Kidney (tissue), 14 donors: ENCODE measurements around the gene RNF208. TPM values are rescaled to one million over a fixed set of nuclear protein-coding genes. Genes with fewer than 3 reads are reported as not detected.

ENCODE experiments used
- DNase-seq, 5 donors: peaks; one replicate each; pipeline ENCODE4 v3.0.0-alpha.2; 2013 to 2020
- FAIRE-seq: peaks from 2 replicates; lab custom pipeline; 2012; peaks lifted over from hg19 to GRCh38; lab: Jason Lieb, UNC
- H3K27ac ChIP-seq, 2 donors: one replicate each; pipeline ENCODE4 v1.7.0; 2013; ENCODE audit warnings: low read depth in 2 of 2, low read length in 2 of 2, inconsistent platforms in 1 of 2
- H3K27me3 ChIP-seq: one replicate; pipeline ENCODE4 v1.7.1; 2013; ENCODE audit warnings: low read length, inconsistent platforms; ENCODE audit not compliant: control insufficient read depth, insufficient read depth
- H3K36me3 ChIP-seq, 3 donors: one replicate each; pipeline versions ENCODE4 v1.7.0 to v1.7.1; 2013; ENCODE audit warnings: low read length in 3 of 3, control low read depth in 1 of 3, inconsistent platforms in 1 of 3; ENCODE audit not compliant: insufficient read depth in 3 of 3, control insufficient read depth in 2 of 3
- H3K4me1 ChIP-seq, 3 donors: one replicate each; pipeline versions ENCODE4 v1.7.0 to v1.7.1; 2013; ENCODE audit warnings: low read length in 3 of 3, inconsistent platforms in 1 of 3, low read depth in 1 of 3; ENCODE audit not compliant: control insufficient read depth in 2 of 3, insufficient read depth in 2 of 3
- H3K4me3 ChIP-seq, 3 donors: one replicate each; pipeline versions ENCODE4 v1.7.0 to v1.8.1; 2013; ENCODE audit warnings: low read length in 3 of 3, control low read depth in 1 of 3, inconsistent platforms in 1 of 3
- H3K9ac ChIP-seq, 3 donors: one replicate each; pipeline versions ENCODE4 v1.7.0 to v1.7.1; 2013; ENCODE audit warnings: low read length in 3 of 3, control low read depth in 1 of 3, inconsistent platforms in 1 of 3
- H3K9me3 ChIP-seq, 3 donors: one replicate each; pipeline versions ENCODE4 v1.7.0 to v1.7.1; 2013; ENCODE audit warnings: low read length in 3 of 3, control low read depth in 1 of 3, inconsistent platforms in 1 of 3; ENCODE audit not compliant: control insufficient read depth in 2 of 3, insufficient read depth in 1 of 3
- intact Hi-C: fragments of 100-400 bp; cut with DNase I; formaldehyde crosslinking; loops from one replicate; pipeline ENCODE4 v1.11.1; 2022
- polyA plus RNA-seq: library from polyadenylated mRNA; stranded (reverse); fragments of 350-450 nt; fragmentation: Illumina TruSeq; extraction: RNeasy Lipid Tissue Mini Kit (QIAGEN cat#74804); gene quantifications from one replicate; pipeline ENCODE4 v1.2.3, GENCODE V29; 2014; ENCODE audit warnings: low read depth, low replicate concordance; ENCODE audit not compliant: insufficient read depth
- total RNA-seq: library from RNA; stranded (reverse); fragmentation: NEBNext Ultra II Directional; extraction: Animal tissue kit (Norgen Biotek cat#: 25700); gene quantifications from one replicate; pipeline ENCODE4 v1.2.1, GENCODE V29; 2021
- TF ChIP-seq, protein P1 (sequence below): IDR thresholded peaks from 3 replicates; pipeline ENCODE4 v1.5.1; 2012; ENCODE audit warnings: mild to moderate bottlenecking, moderate library complexity, borderline replicate concordance; ENCODE audit not compliant: insufficient read depth; ENCODE audit errors: extremely low read depth
- donor health status: control.
- donor health status: control.
- donor health status: control.
- donor health status: control.
- donor health status: control.
- donor health status: DM: yes; HTN: yes; CAD: no.
- donor health status: Normal renal cell carcinoma (clear cell type).

RNF208 gene
- total and polyA plus RNA-seq, 2 donors from 2014 or later: 7.0 to 22.8 TPM

DNA sequence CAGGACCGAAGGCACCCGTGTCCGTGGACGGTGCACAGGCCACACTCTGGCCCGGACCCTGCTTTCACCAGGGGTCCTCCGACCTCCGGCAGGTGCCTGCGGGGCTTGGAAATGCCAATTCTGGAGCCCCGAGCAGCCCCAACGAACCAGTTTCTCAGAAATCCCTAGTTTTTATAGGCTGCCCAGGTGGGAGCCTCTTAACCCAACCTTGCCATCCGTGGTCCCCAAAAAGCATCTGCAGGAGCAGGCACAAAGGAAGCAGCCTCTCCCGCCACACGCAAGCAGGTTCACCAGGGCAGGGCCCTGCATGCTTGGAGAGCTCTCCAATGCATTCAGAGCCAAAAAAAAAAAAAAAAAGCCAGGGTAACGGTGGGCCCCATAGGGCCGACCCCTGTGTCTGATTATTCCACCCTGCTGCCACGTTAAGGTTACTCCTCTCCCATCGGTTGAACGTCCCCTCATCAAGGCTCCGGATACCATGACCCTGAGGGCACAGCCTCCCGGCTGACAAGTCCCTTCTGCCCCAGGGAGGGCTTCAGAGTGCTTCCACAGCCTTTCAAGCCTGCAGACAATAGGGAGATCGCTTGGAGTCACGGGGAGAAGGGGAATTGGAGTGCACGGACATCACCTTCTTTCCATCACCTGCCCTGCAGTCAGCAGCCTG, 20.7 kb downstream of the RNF208 start:
- intact Hi-C loops: no loop called here
- H3K4me3 ChIP-seq: peak overlapping the region; percentile 45 to 67 (median 63)
- H3K27ac ChIP-seq: peak overlapping the region; percentile 57 to 63
- H3K9ac ChIP-seq: peak overlapping the region in 1 of 3 donors; percentile 46
- H3K4me1 ChIP-seq: peaks cover 3 to 54% (median 16%) of the 10 kb centered on the region in 3 donors
- no peaks in the 10 kb centered on the region for H3K9me3 ChIP-seq
- H3K27me3 ChIP-seq: no peaks in the 10 kb centered on the region
- TF ChIP-seq, protein P1, sequence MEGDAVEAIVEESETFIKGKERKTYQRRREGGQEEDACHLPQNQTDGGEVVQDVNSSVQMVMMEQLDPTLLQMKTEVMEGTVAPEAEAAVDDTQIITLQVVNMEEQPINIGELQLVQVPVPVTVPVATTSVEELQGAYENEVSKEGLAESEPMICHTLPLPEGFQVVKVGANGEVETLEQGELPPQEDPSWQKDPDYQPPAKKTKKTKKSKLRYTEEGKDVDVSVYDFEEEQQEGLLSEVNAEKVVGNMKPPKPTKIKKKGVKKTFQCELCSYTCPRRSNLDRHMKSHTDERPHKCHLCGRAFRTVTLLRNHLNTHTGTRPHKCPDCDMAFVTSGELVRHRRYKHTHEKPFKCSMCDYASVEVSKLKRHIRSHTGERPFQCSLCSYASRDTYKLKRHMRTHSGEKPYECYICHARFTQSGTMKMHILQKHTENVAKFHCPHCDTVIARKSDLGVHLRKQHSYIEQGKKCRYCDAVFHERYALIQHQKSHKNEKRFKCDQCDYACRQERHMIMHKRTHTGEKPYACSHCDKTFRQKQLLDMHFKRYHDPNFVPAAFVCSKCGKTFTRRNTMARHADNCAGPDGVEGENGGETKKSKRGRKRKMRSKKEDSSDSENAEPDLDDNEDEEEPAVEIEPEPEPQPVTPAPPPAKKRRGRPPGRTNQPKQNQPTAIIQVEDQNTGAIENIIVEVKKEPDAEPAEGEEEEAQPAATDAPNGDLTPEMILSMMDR: no peak
- DNase-seq (no peak), FAIRE-seq (no peak)
- H3K36me3 ChIP-seq: no peaks in the 10 kb centered on the region

GRCh38 chr9:137200311-137201204, 21.5 kb downstream of the RNF208 start, which contains the start of gene TPRN:
TSS of gene TPRN (minus strand) at chr9:137200741. CDS start at chr9:137200711, 30 bp downstream.
- H3K4me3 ChIP-seq: peak within 1 kb of the TSS; percentile 45 to 67 (median 67)
- peak; percentile 99 to 100 (median 99) for DNase-seq
- H3K27ac ChIP-seq: peak within 1 kb of the TSS; percentile 63
- H3K9ac ChIP-seq: peak within 1 kb of the TSS in 1 of 3 donors; percentile 46
- FAIRE-seq: peak; percentile 83
- no peaks in the 10 kb centered on the region for H3K36me3 ChIP-seq
- peaks cover 3 to 50% (median 16%) of the 10 kb centered on the region in 3 donors for H3K4me1 ChIP-seq
- intact Hi-C loops: no loop called here
- TF ChIP-seq, protein P1: no peak
- no peaks in the 10 kb centered on the region for H3K9me3 ChIP-seq
- H3K27me3 ChIP-seq: no peaks in the 10 kb centered on the region

GRCh38 chr9:137199411-137200121, 22.5 kb downstream of the RNF208 start:
- Histone ChIP-seq H3K27ac (peak overlapping the region; percentile 47 to 63), H3K36me3 (no peaks in the 10 kb centered on the region), H3K27me3 (no peaks in the 10 kb centered on the region), H3K9ac (peak overlapping the region in 2 of 3 donors; percentile 19 to 41), H3K9me3 (no peaks in the 10 kb centered on the region), H3K4me1 (peaks cover 3 to 55% (median 16%) of the 10 kb centered on the region in 3 donors), H3K4me3 (peak overlapping the region in 2 of 3 donors; percentile 48 to 67)
- no peak for FAIRE-seq
- DNase-seq: peak in 1 of 5 donors; percentile 65
- intact Hi-C loops: no loop called here
- TF ChIP-seq, protein P1: no peak
